Mesenchymal stem cell (in vitro differentiated cells and primary cell): Measurements from ENCODE around the gene SMCP.

Source experiments
- DNase-seq: peaks from one replicate; pipeline ENCODE4 v3.0.0-alpha.2; 2013
- H2AFZ ChIP-seq: one replicate; pipeline ENCODE4 v1.6.1; 2013; ENCODE audit warnings: low read depth, mild to moderate bottlenecking, control low read depth, inconsistent platforms, low read length, moderate library complexity
- H2AK5ac ChIP-seq: 2 replicates; pipeline ENCODE4 v1.6.1; 2013; ENCODE audit warnings: low read length, moderate library complexity, mild to moderate bottlenecking, inconsistent platforms; ENCODE audit not compliant: severe bottlenecking
- H2BK120ac ChIP-seq: one replicate; pipeline ENCODE4 v1.6.1; 2013; ENCODE audit warnings: low read depth, mild to moderate bottlenecking, inconsistent platforms, low read length, moderate library complexity
- H2BK12ac ChIP-seq, 2 experiments: one replicate each; pipeline ENCODE4 v1.6.1; 2013; ENCODE audit warnings: inconsistent platforms in 2 of 2, low read length in 2 of 2, mild to moderate bottlenecking in 2 of 2, moderate library complexity in 2 of 2, control low read depth in 1 of 2
- H2BK15ac ChIP-seq: one replicate; pipeline ENCODE4 v1.6.1; 2013; ENCODE audit warnings: mild to moderate bottlenecking, low read depth, inconsistent platforms; ENCODE audit not compliant: poor library complexity, severe bottlenecking
- H2BK5ac ChIP-seq: 2 replicates; pipeline ENCODE4 v1.6.1; 2013; ENCODE audit warnings: low read depth, mild to moderate bottlenecking, low read length, control low read depth, inconsistent platforms; ENCODE audit not compliant: poor library complexity, severe bottlenecking
- H3K14ac ChIP-seq, 2 experiments: one replicate each; pipeline ENCODE4 v1.6.1; 2013; ENCODE audit warnings: inconsistent platforms in 2 of 2, low read length in 2 of 2, control low read depth in 1 of 2, mild to moderate bottlenecking in 1 of 2, moderate library complexity in 1 of 2
- H3K18ac ChIP-seq, 2 experiments: one replicate each; pipeline ENCODE4 v1.6.1; 2013; ENCODE audit warnings: inconsistent platforms in 2 of 2, low read length in 2 of 2, control low read depth in 1 of 2, low read depth in 1 of 2, mild to moderate bottlenecking in 1 of 2
- H3K23ac ChIP-seq, 2 experiments: one replicate each; pipeline ENCODE4 v1.6.1; 2013; ENCODE audit warnings: inconsistent platforms in 2 of 2, low read length in 2 of 2, mild to moderate bottlenecking in 2 of 2, moderate library complexity in 2 of 2, control low read depth in 1 of 2
- H3K27ac ChIP-seq: 2 replicates; pipeline ENCODE4 v1.5.1; 2013; ENCODE audit warnings: mild to moderate bottlenecking, moderate library complexity, low read length, control low read depth, inconsistent platforms; ENCODE audit not compliant: poor library complexity, severe bottlenecking
- H3K27me3 ChIP-seq, 2 experiments: 2 replicates each; pipeline versions ENCODE4 v1.6.1 to v1.7.0; 2013; ENCODE audit warnings: low read length in 2 of 2, mild to moderate bottlenecking in 2 of 2, moderate library complexity in 2 of 2, control low read depth in 1 of 2, inconsistent platforms in 1 of 2; ENCODE audit not compliant: control insufficient read depth in 1 of 2, insufficient read depth in 1 of 2
- H3K36me3 ChIP-seq, 2 experiments: 2 replicates each; pipeline versions ENCODE4 v1.6.1 to v1.7.0; 2013; ENCODE audit warnings: low read length in 2 of 2, control low read depth in 1 of 2, inconsistent platforms in 1 of 2, low read depth in 1 of 2, mild to moderate bottlenecking in 1 of 2; ENCODE audit not compliant: insufficient read depth in 2 of 2, control insufficient read depth in 1 of 2
- H3K4ac ChIP-seq, 2 experiments: one replicate each; pipeline ENCODE4 v1.6.1; 2013; ENCODE audit warnings: inconsistent platforms in 2 of 2, low read length in 2 of 2, mild to moderate bottlenecking in 2 of 2, moderate library complexity in 2 of 2, control low read depth in 1 of 2, low read depth in 1 of 2
- H3K4me1 ChIP-seq: 2 replicates; pipeline ENCODE4 v1.6.1; 2013; ENCODE audit warnings: low read depth, low read length, control low read depth; ENCODE audit not compliant: control insufficient read depth, insufficient read depth
- H3K4me2 ChIP-seq: 2 replicates; pipeline ENCODE4 v1.6.1; 2013; ENCODE audit warnings: low read length, mild to moderate bottlenecking, inconsistent platforms; ENCODE audit not compliant: poor library complexity, severe bottlenecking
- H3K4me3 ChIP-seq, 2 experiments: 2 replicates each; pipeline versions ENCODE4 v1.5.1 to v1.7.0; 2013; ENCODE audit warnings: low read length in 2 of 2, mild to moderate bottlenecking in 2 of 2, control low read depth in 1 of 2, low read depth in 1 of 2; ENCODE audit not compliant: insufficient read depth in 1 of 2
- H3K79me1 ChIP-seq: replicated peaks from 2 replicates; pipeline ENCODE4 v1.6.1; 2013; ENCODE audit warnings: mild to moderate bottlenecking, control low read depth, low read length, inconsistent platforms; ENCODE audit not compliant: poor library complexity, severe bottlenecking
- H3K9ac ChIP-seq: 2 replicates; pipeline ENCODE4 v1.7.0; 2013; ENCODE audit warnings: mild to moderate bottlenecking, low read length, moderate library complexity
- H3K9me3 ChIP-seq: 2 replicates; pipeline ENCODE4 v1.7.0; 2013; ENCODE audit warnings: mild to moderate bottlenecking, low read length; ENCODE audit not compliant: control insufficient read depth
- H4K8ac ChIP-seq: one replicate; pipeline ENCODE4 v1.6.1; 2013; ENCODE audit warnings: inconsistent platforms, mild to moderate bottlenecking, low read length, moderate library complexity
- H4K91ac ChIP-seq: one replicate; pipeline ENCODE4 v1.6.1; 2013; ENCODE audit warnings: mild to moderate bottlenecking, low read length, inconsistent platforms
- WGBS: methylation state at CpG from one replicate; pipeline ENCODE4 v1.1.7; 2013; ENCODE audit warnings: mixed read lengths; 5-methylcytosine and 5-hydroxymethylcytosine counted together

The SMCP gene

GRCh38 chr1:152904688-152905440 is 26.7 kb downstream of the SMCP start:
- H2BK12ac ChIP-seq: no peak overlapping the region
- H4K91ac ChIP-seq: no peak overlapping the region
- no peak overlapping the region for H3K23ac ChIP-seq
- no peaks in the 10 kb centered on the region for H3K79me1 ChIP-seq
- peaks cover 0 to under 1% of the 10 kb centered on the region in 2 experiments for H3K27me3 ChIP-seq
- no peak overlapping the region for H3K4me2 ChIP-seq
- H4K8ac ChIP-seq: no peak overlapping the region
- no peaks in the 10 kb centered on the region for H3K36me3 ChIP-seq
- peak overlapping the region; percentile 41 for H3K9ac ChIP-seq
- no peak overlapping the region for H3K4ac ChIP-seq
- H3K27ac ChIP-seq: no peak overlapping the region
- no peaks in the 10 kb centered on the region for H3K4me1 ChIP-seq
- no peak overlapping the region for H2BK120ac ChIP-seq
- H2AK5ac ChIP-seq: no peak overlapping the region
- H3K4me3 ChIP-seq: no peak overlapping the region
- H3K14ac ChIP-seq: no peak overlapping the region
- no peak overlapping the region for H2BK5ac ChIP-seq
- no peak overlapping the region for H2AFZ ChIP-seq
- H2BK15ac ChIP-seq: no peak overlapping the region
- 40% methylated on average over 2 of the region's 7 CpGs for WGBS
- DNase-seq: no peak
- H3K18ac ChIP-seq: no peak overlapping the region
- no peaks in the 10 kb centered on the region for H3K9me3 ChIP-seq

- Histone ChIP-seq H2AK5ac (no peak overlapping the region), H3K23ac (no peak overlapping the region), H3K14ac (no peak overlapping the region), H3K18ac (no peak overlapping the region), H3K9me3 (no peaks in the 10 kb centered on the region), H3K4me1 (no peaks in the 10 kb centered on the region), H3K27ac (no peak overlapping the region), H3K79me1 (no peaks in the 10 kb centered on the region), H3K4ac (no peak overlapping the region), H2BK15ac (no peak overlapping the region), H3K4me3 (peak overlapping the region in 1 of 2 experiments; percentile 57), H2BK12ac (no peak overlapping the region), H4K91ac (no peak overlapping the region), H3K27me3 (peaks cover 0 to 11% of the 10 kb centered on the region in 2 experiments), H3K4me2 (no peak overlapping the region), H3K36me3 (peaks cover 0 to 1% of the 10 kb centered on the region in 2 experiments), H4K8ac (no peak overlapping the region), H2BK120ac (no peak overlapping the region), H2BK5ac (no peak overlapping the region), H2AFZ (no peak overlapping the region), H3K9ac (peak overlapping the region; percentile 69)
- WGBS: 46% methylated on average over 5 of the region's 5 CpGs
- no peak for DNase-seq
Measured at GRCh38 chr1:152906023-152906565, 28.0 kb downstream of the SMCP start.

- H3K23ac ChIP-seq: no peak within 1 kb of the TSS
- no peaks in the 10 kb centered on the region for H3K9me3 ChIP-seq
- no peak within 1 kb of the TSS for H3K18ac ChIP-seq
- H2BK5ac ChIP-seq: no peak within 1 kb of the TSS
- H2BK15ac ChIP-seq: no peak within 1 kb of the TSS
- H3K4ac ChIP-seq: no peak within 1 kb of the TSS
- H3K27me3 ChIP-seq: peaks cover 0 to 16% of the 10 kb centered on the region in 2 experiments
- no peak within 1 kb of the TSS for H4K8ac ChIP-seq
- H2AFZ ChIP-seq: no peak within 1 kb of the TSS
- H3K4me2 ChIP-seq: no peak within 1 kb of the TSS
- no peaks in the 10 kb centered on the region for H3K4me1 ChIP-seq
- no peak within 1 kb of the TSS for H4K91ac ChIP-seq
- no peak within 1 kb of the TSS for H2BK12ac ChIP-seq
- H3K9ac ChIP-seq: no peak within 1 kb of the TSS
- 38% methylated on average over 3 of the region's 4 CpGs for WGBS
- peaks cover 0 to 3% of the 10 kb centered on the region in 2 experiments for H3K36me3 ChIP-seq
- H2AK5ac ChIP-seq: no peak within 1 kb of the TSS
- no peak for DNase-seq
- H3K4me3 ChIP-seq: no peak within 1 kb of the TSS
- no peaks in the 10 kb centered on the region for H3K79me1 ChIP-seq
- no peak within 1 kb of the TSS for H3K27ac ChIP-seq
- H3K14ac ChIP-seq: no peak within 1 kb of the TSS
- no peak within 1 kb of the TSS for H2BK120ac ChIP-seq
Measured at GRCh38 chr1:152907686-152908601, 29.8 kb downstream of the SMCP start, which contains the start of gene IVL. Gene IVL, plus strand, starts transcription at chr1:152908546. Its CDS starts 1,252 bp downstream, at chr1:152909798.

- Histone ChIP-seq H4K91ac (no peak overlapping the region), H3K23ac (no peak overlapping the region), H3K79me1 (no peaks in the 10 kb centered on the region)
Measured at GRCh38 chr1:152909206-152909605, 31.1 kb downstream of the SMCP start.

More at GRCh38 chr1:152909206-152909605, 31.1 kb downstream of the SMCP start:
- H3K18ac ChIP-seq: no peak overlapping the region
- H3K27ac ChIP-seq: no peak overlapping the region
- H3K9me3 ChIP-seq: no peaks in the 10 kb centered on the region
- H3K4me2 ChIP-seq: no peak overlapping the region
- H4K8ac ChIP-seq: no peak overlapping the region
- H2BK15ac ChIP-seq: no peak overlapping the region
- H2BK120ac ChIP-seq: no peak overlapping the region
- no peak overlapping the region for H2AFZ ChIP-seq
- no peak overlapping the region for H3K9ac ChIP-seq
- H3K4ac ChIP-seq: no peak overlapping the region
- H2BK12ac ChIP-seq: no peak overlapping the region
- no peaks in the 10 kb centered on the region for H3K4me1 ChIP-seq
- H3K4me3 ChIP-seq: no peak overlapping the region
- peaks cover 0 to 16% of the 10 kb centered on the region in 2 experiments for H3K27me3 ChIP-seq
- no peak overlapping the region for H2BK5ac ChIP-seq
- H3K14ac ChIP-seq: no peak overlapping the region
- H3K36me3 ChIP-seq: peaks cover 0 to 3% of the 10 kb centered on the region in 2 experiments
- 85% methylated on average over 3 of the region's 3 CpGs for WGBS
- H2AK5ac ChIP-seq: no peak overlapping the region
- no peak for DNase-seq
